Muscle of arm (tissue), 12 donors: ENCODE measurements around the gene MZT2A. TPM values are rescaled to one million over a fixed set of nuclear protein-coding genes. Genes with fewer than 3 reads are reported as not detected.
"Not testable (repeated sequence)": the region's sequence is repeated elsewhere in the genome, so short reads cannot be mapped to it uniquely, and the experiment has no call there.

ENCODE experiments used
- DNase-seq: peaks from one replicate; pipeline ENCODE4 v3.0.0-alpha.2; 2013
- polyA plus RNA-seq, 12 donors: library from polyadenylated mRNA; unstranded; fragments of 120-200 nt; gene quantifications; one replicate each; pipeline ENCODE4 v1.2.1, GENCODE V29; 2013; ENCODE audit not compliant: insufficient read length in 12 of 12

The MZT2A gene
- polyA plus RNA-seq, 12 donors: 23.1 to 80.6 (median 32.3) TPM; not detected in 1

DNA sequence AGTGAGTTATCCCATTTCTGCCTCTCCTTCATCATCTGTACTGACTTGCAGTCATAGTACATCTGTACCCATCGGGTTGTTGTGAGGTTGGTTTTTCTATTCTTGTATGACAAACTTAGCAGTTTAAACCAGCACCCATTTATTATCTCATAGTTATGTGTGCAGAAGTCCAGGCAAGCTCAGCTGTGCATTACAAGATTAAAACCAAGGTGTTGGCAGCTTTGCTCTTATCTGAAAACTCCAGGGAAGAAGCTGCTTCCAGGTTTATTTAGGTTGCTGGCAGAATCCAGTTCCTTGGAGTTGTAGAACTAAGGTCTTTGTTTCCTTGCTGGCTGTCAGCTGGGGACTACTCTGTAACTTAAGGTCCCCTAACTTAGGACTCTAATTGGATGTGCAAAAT is 3.3 kb upstream of the MZT2A start:
- not testable (repeated sequence) for DNase-seq

DNA sequence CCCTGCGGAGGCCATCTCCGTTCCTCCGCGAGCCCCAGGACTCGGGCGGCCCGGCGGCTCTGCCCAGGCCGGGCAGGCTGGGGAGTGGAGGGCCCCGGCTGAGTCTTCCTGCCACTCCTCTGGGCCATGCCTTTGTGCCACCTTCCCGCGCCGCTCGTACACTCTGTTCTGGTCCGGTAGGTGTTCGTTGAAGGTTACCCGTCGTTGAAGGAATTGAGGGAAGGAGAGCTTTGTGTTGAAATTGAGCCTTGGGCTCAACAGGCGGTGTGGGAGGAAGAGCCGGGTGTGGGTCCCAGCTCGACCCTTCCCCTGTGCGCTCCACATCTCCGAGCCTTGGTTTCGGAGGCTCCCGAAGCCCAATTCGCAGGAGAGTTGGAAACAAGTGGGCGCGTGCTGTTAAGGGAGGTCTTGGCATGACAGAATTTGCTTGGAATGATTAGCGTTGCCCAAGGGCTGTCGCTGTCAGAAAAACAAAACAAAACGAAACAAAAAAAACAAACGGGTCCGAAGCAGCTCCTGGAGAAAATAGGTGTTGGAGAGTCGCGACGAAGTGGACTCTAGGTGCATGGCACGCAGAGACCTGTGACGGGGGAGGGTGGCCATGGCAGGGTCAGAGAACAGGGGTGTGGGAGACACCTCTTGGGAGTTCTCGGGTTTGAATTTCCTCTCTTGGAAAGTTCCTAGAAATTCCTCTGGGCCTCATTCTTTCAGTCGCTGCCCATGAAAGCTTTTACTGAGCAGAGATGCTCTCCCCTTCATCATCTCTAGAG is 1.2 kb upstream of the MZT2A start:
- DNase-seq: peak; percentile 31

DNA sequence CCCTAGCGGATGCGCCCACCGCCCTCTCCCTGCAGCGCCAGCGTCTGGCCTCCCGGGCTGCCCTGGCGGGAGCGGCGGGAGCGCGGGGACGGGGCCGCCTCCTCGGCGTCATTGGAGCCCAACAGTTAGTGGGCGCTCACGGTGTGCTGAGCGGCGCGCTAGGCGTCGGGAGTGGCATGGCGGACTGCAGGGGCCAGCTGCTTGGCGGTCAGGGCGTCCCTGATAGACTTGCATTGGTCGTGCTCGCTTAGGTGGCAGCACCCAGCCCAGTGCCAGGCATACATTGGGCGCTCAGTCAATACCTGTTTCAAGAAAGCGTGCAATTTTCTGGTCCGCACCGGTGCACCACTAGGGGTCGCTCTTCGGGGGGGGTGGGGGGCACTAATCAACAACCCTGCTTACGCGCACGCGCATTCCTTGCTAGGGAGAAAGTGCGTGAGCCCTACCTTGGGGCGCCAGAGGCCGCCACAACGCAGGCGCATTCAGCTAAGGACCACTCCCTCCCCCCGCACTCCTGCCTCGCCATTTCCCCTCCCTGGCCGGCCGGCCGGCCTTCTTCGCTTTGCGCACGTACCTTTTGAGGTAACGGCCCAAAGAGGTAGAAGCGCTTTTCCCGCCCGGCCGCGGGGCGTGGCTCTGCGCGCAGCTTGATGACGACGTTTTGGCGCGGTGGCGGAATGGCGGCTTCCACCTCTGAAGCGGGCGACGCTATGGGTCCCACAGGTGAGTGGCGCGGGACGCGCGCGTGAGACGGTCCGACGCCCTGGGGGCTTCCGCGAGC is 411 bp upstream of the MZT2A start:
- peak; percentile 94 for DNase-seq

DNA sequence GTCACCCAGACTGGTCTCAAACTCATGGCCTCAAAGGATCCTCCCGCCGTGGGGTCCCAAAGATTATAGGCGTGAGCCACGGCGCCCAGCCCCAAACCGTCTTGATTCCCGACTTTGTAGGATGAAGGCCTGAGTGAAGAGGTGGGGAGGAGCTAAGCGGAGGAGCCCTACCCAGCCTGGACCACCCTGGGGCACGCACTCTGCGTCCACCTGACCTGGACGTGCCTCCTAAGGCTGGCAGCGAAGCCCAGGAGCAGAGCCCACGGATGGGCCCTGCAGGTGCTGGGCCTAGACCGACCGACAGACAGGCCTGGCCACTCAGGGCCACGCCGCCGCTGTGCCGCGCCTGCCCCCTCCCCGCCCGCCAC is 744 bp downstream of the MZT2A start:
- DNase-seq: peak; percentile 6

DNA sequence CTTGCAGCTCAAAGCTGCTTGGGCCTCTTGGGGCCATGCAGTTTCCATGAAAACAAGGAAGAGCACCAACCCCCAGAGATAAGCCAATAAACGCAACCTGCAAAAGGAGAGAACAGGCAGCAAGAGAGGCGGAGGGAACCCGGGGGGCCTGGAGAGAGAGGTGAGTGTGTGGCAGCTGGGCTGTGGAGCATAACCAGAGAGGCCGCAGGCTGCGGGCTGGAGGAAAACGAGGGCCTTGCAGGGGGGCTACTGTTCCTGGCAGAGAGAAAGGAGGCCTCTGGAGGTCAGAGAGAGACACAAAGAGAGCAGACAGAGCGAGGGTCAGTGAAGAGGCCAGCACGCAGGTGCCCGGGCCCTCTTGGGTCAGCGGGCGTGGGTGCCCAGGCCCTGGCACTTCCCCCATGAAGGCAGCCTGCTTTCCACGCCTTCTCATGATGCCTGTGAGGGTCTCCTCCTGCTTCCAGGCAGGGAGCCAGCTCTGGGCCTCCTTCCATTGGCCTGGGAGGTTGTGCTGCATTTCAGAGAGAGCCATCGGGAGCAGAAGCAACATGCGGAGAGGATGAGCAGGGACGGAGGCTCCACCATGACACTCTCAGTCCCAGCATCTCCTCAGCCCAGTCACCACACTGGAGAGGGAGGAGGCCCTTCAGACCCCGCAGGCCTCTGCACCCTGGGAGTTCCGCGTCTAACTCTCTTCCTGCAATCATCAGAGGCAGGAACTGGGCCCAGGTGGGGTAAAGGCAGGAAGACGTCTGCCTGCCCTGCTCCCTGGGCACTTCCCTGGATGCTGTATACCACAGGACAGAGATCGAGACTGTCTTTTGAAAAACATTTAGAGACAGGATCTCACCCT is 1.4 kb downstream of the MZT2A start:
- DNase-seq: peak; percentile 31

DNA sequence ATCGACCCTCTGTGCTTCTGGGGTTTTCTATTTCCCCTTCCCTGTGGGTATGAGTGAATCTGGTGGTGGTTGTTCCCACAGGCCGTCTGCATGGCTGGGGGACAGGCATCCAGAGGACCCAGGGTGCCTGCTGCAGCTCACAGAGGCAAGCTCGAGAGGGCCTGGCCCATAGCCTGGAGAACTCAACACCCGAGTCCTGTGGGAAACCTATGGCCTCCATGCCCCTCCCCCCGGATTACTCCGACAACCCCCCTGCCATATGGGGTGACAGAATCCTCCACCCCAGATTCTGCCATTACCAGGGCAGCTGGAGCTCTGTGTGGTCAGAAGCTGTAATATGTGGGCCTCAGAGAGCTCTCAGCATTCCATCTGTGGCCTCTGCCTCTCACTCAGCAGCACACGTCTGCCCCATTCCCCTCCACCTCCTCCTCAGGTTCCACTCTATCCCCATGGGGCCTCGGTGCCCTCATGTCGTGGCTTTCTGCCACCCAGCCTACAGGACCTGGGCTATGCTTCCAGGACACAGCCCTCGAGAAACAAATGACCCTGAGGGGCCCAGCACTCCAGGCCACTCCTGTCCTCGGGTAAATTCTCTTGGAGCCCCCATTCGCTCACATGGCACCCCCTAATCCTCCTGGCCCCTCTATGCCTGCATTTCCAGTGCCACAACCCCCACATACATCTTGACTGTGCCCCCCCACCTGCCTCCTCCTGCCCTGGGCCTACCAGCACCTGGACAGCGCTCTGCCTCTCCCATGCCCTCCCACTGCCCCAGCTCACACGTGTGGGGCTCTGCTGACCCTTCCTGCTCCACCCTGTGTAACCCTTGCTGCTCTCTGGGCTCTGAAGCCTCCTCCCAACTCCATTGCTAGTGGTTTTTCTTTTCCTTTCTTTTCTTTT is 3.6 kb downstream of the MZT2A start:
- DNase-seq: no peak

DNA sequence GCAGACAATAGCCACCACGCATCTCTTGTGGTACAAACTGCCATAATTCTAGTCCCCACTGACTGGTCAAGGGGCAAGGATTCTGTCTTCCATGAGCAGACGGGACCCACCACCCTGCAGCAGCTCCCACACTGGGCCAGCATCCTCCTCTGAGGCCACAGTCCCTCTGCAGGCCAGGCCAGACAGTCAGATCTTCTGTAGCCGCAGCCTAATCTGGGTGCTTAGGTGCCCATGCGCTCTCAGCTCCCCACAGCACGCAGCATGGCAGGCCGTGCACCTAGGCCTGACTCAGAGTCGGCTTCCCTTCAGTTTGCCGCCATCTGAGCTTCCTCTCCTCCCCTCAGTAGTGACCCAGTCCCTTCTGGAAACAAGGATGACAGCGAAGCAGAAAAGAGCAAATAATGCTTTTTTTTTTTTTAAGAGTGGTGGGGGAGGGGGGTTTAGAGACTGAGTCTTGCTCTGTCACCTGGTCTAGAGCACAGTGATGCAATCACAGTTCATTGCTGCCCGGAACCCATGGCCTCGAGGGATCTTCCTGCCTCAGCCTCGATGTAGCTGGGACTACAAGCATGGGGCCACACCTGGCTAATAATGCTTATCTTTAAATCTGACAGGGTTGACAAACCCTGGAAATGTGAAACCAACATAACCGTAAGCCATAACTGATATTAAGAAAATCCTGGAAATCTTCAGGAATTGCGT is 5.8 kb downstream of the MZT2A start:
- DNase-seq: not testable (repeated sequence)

DNA sequence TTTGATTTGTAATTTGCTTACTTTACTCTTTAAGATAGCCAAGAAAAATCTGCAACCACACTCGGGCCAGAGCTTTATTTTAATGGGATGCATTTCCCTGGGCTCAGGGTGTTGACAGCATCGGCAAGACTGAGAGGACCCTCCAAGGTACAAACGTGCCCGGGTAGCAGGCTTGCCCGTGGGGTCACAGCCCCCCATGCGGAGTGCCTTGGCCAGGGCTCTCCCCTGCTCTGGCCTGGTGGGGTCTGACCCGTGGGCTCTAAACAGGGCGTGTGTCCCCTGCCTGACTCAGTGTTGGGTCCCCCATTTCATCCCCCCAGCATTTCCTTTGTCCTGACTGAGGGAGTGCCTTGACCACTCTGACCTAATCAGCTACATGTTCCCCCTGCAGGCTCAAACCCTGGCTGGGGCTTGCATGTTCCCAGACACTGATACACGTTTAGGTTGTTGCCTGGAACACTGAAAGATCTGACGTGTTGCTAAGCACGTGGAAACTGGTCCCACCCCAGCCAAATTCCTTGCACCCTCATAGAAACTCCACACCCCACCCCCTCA is 7.2 kb downstream of the MZT2A start:
- not testable (repeated sequence) for DNase-seq

DNA sequence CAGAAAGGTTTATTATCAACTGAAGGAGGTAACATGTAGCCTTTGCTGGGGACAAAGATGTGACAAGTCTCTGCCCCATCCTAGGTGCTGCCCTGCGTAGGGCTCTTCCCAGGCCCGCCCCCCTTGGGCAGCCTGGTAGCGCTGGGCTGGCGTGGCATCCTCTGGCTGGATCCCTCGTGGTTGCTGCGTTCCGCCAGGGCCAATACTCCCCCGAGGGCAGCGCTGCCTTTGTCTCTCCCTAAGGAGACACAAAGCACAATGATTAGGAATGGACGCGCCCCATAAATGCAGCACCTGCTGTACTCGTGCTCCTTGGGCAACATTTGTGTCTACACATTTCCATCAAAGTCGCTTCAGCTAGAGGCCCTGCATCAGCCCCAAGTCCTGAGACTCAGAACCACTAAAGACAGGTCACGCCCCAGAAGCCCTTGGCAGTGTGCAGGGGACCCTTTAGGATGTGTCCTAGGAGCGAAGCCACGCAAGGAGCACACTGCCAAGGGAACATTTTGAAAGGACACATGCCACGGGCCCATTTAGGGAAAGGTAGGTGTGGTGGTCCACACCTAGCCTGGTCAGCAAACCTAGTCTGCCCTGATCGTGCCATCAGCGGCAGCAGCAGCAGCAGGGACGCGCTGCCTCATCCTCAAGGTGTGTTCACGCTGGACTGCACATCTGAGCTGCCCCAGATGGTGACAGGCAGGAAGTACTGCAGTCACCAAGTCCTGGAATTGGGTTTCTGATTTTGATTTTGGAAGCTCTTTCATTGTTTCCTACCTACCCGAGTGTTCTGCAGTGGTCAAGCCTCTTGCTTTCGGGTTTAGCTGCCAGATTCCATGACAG is 8.0 kb downstream of the MZT2A start:
- DNase-seq: not testable (repeated sequence)

DNA sequence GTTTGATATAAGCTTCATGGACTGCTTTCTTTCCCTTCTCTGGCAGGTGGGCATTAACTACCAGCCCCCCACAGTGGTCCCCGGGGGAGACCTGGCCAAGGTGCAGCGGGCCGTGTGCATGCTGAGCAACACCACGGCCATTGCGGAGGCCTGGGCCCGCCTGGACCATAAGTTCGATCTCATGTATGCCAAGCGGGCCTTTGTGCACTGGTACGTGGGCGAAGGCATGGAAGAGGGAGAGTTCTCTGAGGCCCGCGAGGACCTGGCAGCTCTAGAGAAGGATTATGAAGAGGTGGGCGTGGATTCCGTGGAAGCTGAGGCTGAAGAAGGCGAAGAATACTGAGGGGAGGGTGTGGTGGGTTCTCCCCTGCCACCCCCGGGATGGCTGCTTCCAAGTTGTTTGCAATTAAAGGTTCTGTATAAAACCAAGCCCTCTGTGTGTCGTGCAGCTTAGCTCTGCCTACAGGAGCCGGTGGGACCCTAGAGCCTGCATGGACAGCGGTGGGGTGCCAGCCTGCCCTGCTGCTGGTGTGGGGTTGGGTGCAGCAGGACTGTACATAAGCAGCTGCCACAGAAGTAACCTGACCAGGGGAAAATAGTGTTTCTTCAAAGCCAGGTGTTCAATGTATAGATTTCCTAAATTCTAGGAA is 9.6 kb downstream of the MZT2A start:
- DNase-seq: not testable (repeated sequence)

DNA sequence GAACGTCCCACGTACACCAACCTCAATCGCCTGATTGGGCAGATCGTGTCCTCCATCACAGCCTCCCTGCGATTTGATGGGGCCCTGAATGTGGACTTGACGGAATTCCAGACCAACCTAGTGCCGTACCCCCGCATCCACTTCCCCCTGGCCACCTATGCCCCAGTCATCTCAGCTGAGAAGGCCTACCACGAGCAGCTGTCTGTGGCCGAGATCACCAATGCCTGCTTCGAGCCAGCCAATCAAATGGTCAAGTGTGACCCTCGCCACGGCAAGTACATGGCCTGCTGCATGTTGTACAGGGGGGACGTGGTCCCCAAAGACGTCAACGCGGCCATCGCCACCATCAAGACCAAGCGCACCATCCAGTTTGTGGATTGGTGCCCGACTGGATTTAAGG is 11.8 kb downstream of the MZT2A start:
- not testable (repeated sequence) for DNase-seq

DNA sequence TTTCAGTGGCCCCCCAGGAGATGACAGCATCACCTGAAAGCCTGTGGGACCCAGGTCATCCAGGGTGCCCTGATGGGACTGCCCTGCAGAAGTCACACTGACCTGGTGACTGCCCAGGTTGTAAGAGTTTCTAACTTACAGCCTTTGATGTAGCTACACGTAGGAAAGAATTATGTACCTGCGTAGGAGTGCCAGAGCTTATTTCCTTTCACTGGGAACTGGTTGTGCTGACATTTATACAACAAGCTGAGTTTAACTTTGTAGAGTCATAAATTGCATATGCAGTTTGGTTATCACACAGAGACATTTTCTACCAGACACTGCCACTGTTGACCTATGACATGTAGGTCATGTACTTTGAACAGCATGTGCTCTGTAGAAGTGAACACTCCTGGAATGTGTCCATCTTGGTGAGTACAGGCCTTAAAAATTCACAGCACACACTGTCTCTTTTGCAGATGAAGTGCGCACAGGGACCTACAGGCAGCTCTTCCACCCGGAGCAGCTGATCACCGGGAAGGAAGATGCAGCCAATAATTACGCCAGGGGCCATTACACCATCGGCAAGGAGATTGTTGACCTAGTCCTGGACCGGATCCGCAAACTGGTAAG is 13.2 kb downstream of the MZT2A start:
- not testable (repeated sequence) for DNase-seq

DNA sequence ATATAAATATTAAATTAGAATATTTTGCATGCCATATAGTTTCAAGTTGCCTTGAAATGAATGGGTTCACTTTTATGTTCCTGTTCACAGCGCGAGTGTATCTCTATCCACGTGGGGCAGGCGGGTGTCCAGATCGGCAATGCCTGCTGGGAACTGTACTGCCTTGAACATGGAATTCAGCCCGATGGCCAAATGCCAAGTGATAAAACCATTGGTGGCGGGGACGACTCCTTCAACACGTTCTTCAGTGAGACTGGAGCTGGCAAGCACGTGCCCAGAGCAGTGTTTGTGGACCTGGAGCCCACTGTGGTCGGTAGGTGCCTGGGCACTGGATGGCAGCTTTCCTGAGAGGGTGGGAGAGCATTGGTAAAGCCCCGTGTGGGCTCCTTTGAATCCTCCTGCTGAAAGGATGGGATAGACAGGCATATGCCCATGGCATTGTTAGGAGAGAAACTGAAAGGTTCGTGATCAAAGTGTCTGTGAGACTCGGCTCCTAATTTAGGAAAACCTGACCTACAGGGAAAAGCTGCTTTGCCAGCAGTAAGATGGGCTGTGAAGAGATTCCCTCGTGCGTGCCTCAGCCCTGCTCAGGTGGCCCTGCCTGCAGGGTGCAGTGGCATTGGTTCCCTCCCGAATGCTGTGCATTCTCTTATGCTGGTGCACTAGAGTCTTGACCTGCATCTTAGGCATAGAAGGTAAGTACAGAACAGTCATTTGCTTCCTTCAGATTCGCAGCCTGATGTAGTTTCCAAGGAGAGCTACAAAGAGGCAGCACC is 13.9 kb downstream of the MZT2A start:
- DNase-seq: not testable (repeated sequence)

DNA sequence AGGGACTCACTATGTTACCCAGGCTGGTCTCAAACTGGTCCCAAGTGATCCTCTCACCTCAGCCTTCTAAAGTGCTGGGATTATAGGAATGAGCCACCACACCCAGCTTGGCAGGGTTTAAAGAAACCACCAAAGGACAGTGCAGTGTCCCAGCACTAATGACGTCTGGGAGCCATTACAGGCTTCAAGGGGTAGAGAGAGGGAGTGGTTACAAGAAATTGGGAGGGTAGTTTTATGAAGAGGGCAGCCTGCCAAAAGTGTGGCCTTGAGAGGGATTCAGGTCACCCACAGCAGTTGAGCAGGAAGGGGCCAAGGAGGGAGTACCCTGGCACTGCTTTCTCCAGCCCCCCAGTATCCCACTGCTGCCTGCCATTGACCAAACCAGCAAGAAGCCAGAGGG is 15.0 kb downstream of the MZT2A start:
- DNase-seq: not testable (repeated sequence)

DNA sequence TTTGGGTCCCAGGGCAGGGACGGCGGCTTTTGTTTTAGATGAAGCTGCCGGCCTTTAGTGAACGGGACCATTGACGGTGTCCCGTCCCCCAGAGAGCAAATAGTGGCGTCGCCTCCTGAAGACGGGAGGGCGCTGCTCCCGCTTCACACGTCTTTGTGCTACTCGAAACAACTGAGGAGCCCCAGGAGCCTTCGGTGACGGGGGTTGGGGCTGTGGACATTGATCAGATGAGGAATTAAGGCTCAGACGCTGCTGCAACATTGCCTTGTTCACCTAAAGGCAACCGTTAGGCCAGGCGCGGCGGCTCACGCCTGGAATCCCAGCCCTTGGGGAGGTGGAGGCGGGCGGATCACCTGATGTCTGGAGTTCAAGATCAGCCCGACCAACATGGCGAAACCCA is 15.8 kb downstream of the MZT2A start:
- DNase-seq: not testable (repeated sequence)

DNA sequence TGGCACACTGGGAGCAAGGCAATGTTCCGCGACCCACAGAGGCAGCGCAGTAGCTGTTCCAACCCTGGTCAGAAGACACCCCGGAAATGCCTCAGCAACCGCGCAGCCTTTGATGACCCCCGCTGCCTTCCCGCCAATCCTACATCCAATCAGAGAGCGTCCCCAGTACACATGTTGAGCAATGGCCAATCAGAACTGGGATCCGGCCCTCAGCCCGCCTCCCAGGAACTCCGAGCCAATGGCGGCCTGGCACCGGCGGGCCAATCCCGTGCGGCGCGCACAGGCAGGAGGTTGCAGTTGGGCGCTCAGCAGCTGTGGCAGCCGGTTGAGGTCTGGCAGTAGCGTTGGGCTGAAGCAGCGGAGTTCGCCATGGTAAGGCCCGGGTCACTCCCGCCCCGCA is 16.4 kb downstream of the MZT2A start, which contains the start of gene TUBA3D:
Gene TUBA3D, plus strand, starts transcription at position 289 of the 400 bp plus-strand sequence. Its CDS starts 81 bp downstream, at position 370.
- no peak for DNase-seq

DNA sequence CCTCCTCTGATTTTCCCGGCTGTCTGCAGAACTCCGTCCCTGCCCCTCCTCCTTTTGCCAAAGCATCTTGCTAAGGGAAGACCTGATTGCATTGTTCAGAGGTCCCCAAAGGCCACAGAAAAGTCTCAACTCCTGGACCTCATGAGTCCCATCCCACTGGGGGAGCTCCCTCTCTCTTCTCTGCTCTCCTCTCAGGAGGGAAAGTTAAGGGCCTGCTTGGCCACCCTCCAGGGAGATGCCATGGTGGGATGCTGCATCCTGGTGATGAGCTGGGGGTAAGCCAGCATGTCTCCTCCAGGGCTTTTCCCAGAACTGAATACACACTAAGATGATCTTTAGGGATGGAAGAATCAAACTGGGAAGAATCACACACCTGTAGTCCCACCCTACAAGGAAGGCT is 18.9 kb downstream of the MZT2A start:
- not testable (repeated sequence) for DNase-seq
